OCI-LY3 (cell line): ENCODE results near the gene CUL1.

Source experiments
- H2AFZ ChIP-seq: fragments of 200-600, 300-600 bp; shearing (Covaris generic); 2 replicates; pipeline ENCODE4 v1.6.0; 2014; ENCODE audit warnings: antibody characterized with exemption, low read depth, low read length
- H3K27ac ChIP-seq: fragments of 200-600, 300-600 bp; sonication (generic); 2 replicates; pipeline ENCODE4 v1.5.1; 2014; ENCODE audit warnings: mild to moderate bottlenecking, low read length, moderate library complexity, mixed read lengths
- H3K27me3 ChIP-seq: fragments of 200-600, 300-600 bp; sonication (generic); 2 replicates; pipeline ENCODE4 v1.6.1; 2014; ENCODE audit warnings: low read depth, low read length, mixed read lengths
- H3K36me3 ChIP-seq: fragments of 200-600, 300-600 bp; sonication (generic); replicated peaks from 2 replicates; pipeline ENCODE3; 2014; ENCODE audit warnings: low read depth, low read length, mixed read lengths
- H3K4me1 ChIP-seq: fragments of 300-600, 200-600 bp; sonication (generic); 2 replicates; pipeline ENCODE4 v1.6.1; 2014; ENCODE audit warnings: low read length, mixed read lengths
- H3K4me2 ChIP-seq: fragments of 200-600, 300-600 bp; sonication (generic); 2 replicates; pipeline ENCODE4 v1.6.1; 2014; ENCODE audit warnings: low read length, mixed read lengths
- H3K4me3 ChIP-seq: fragments of 300-600, 200-600 bp; sonication (generic); 2 replicates; pipeline ENCODE4 v1.5.1; 2014; ENCODE audit warnings: antibody characterized with exemption, mild to moderate bottlenecking, low read length, moderate library complexity
- H3K79me2 ChIP-seq: fragments of 300-600, 200-600 bp; shearing (Covaris generic); 2 replicates; pipeline ENCODE4 v1.6.1; 2014; ENCODE audit warnings: mild to moderate bottlenecking, low read length, mixed read lengths
- H3K9ac ChIP-seq: fragments of 300-600, 200-600 bp; shearing (Covaris generic); 2 replicates; pipeline ENCODE4 v1.6.0; 2014; ENCODE audit warnings: mild to moderate bottlenecking, low read length, moderate library complexity
- H3K9me3 ChIP-seq: fragments of 200-600, 300-600 bp; shearing (Covaris generic); 2 replicates; pipeline ENCODE4 v1.6.1; 2014; ENCODE audit warnings: low read length, mixed read lengths; ENCODE audit not compliant: insufficient read depth
- H4K20me1 ChIP-seq: fragments of 200-600, 300-600 bp; sonication (generic); 2 replicates; pipeline ENCODE4 v1.6.1; 2016; ENCODE audit warnings: low read length, mixed read lengths; ENCODE audit not compliant: insufficient read depth
- EZH2phosphoT487 ChIP-seq: fragments of 200-600 bp; shearing (Covaris generic); IDR thresholded peaks from 2 replicates; pipeline ENCODE4 v1.6.1; 2018; ENCODE audit warnings: antibody characterized with exemption, mixed run types, low read depth
- TF ChIP-seq, protein P1 (sequence below): fragments of 200-600, 300-600 bp; sonication (generic); IDR thresholded peaks from 2 replicates; pipeline ENCODE4 v1.5.1; 2014; ENCODE audit warnings: antibody characterized with exemption, low read length, low read depth

The CUL1 gene

DNA sequence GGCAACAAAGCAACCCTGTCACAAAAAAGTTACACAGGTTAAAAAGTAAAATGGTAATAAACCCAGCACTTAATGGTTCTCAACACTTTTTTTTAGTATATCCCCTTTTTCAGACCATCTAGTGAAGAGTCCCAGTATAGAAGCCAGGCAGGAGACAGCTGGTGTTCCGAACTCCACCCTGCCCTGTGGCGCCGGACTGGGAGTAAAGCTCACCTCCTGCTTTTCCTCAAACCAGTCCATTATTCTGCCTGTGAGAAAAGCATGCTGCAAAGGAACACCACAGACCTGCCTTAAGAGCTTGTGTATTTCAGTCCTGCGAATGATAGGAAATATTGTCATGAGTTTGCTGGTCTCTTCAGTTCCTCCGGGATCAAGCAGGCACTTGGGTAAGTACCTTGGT lies 104.4 kb downstream of the CUL1 start:
- no peak overlapping the region for H3K27ac ChIP-seq
- peaks cover 17% of the 10 kb centered on the region for H3K4me1 ChIP-seq
- no peak overlapping the region for H3K4me2 ChIP-seq
- TF ChIP-seq, protein P1, sequence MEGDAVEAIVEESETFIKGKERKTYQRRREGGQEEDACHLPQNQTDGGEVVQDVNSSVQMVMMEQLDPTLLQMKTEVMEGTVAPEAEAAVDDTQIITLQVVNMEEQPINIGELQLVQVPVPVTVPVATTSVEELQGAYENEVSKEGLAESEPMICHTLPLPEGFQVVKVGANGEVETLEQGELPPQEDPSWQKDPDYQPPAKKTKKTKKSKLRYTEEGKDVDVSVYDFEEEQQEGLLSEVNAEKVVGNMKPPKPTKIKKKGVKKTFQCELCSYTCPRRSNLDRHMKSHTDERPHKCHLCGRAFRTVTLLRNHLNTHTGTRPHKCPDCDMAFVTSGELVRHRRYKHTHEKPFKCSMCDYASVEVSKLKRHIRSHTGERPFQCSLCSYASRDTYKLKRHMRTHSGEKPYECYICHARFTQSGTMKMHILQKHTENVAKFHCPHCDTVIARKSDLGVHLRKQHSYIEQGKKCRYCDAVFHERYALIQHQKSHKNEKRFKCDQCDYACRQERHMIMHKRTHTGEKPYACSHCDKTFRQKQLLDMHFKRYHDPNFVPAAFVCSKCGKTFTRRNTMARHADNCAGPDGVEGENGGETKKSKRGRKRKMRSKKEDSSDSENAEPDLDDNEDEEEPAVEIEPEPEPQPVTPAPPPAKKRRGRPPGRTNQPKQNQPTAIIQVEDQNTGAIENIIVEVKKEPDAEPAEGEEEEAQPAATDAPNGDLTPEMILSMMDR: no peak
- TF ChIP-seq EZH2phosphoT487: no peak
- H3K36me3 ChIP-seq: peaks cover 78% of the 10 kb centered on the region
- H3K27me3 ChIP-seq: no peaks in the 10 kb centered on the region
- H3K4me3 ChIP-seq: no peak overlapping the region
- H3K9ac ChIP-seq: no peak overlapping the region
- no peaks in the 10 kb centered on the region for H3K9me3 ChIP-seq
- peaks cover 11% of the 10 kb centered on the region; the same call in 1 of the 2 replicates for H4K20me1 ChIP-seq
- no peak overlapping the region for H2AFZ ChIP-seq
- no peaks in the 10 kb centered on the region for H3K79me2 ChIP-seq

DNA sequence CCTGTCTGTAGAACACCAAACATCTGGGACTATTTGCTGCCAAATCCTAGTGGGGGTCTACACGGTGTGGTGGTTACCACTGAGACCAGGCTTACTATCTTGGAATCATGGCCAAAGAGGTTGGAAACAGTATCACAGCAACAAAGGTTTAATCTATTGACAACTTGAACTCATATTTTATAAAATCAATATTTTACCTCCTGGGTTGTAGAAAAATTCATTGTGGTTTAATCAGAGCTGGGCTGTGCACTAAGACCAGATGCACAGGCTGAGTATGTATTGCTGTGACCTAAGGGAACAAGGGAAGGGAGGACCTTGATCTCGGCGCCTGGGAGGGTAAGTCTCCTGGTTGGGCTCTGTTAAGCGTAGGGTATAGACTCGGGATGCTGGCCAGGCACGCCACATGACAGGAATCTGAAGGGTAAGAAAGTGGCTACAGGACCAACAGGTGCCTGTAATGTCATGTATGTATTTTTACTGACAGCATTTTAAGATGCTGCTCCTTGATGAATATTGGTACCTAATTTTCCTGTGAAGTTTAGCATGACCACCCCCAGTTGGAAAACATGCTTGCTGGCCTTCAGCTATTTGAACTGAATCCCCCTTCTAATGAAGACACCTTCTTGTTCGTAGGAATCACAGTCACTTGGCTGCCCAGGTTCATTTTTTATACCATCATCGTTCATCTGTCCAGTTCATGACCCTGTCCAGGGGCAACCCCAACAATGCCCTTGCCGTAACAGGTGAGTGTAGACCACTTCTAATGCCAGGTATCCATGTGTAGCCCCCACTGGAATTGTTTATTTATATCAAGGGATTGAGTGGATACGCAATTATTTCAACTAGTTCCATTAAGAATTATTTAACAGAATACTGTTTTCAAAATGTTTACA lies 105.9 kb downstream of the CUL1 start:
- Histone ChIP-seq H3K36me3 (peaks cover 78% of the 10 kb centered on the region), H3K4me2 (no peak overlapping the region), H3K27ac (no peak overlapping the region), H4K20me1 (peaks cover 11% of the 10 kb centered on the region; the same call in 1 of the 2 replicates), H3K9ac (no peak overlapping the region), H3K4me3 (no peak overlapping the region), H3K27me3 (no peaks in the 10 kb centered on the region), H2AFZ (no peak overlapping the region), H3K4me1 (peaks cover 16% of the 10 kb centered on the region), H3K79me2 (no peaks in the 10 kb centered on the region), H3K9me3 (no peaks in the 10 kb centered on the region)
- TF ChIP-seq, protein P1: no peak
- TF ChIP-seq EZH2phosphoT487: no peak

- Histone ChIP-seq H4K20me1 (peaks cover 7% of the 10 kb centered on the region; the same call in 1 of the 2 replicates), H3K36me3 (peaks cover 77% of the 10 kb centered on the region), H3K27ac (no peak overlapping the region), H3K9ac (no peak overlapping the region), H3K4me1 (peaks cover 4% of the 10 kb centered on the region; the same call in 1 of the 2 replicates), H3K9me3 (no peaks in the 10 kb centered on the region), H3K79me2 (peaks cover 7% of the 10 kb centered on the region; the same call in 1 of the 2 replicates), H3K4me3 (no peak overlapping the region), H3K27me3 (no peaks in the 10 kb centered on the region), H2AFZ (no peak overlapping the region), H3K4me2 (no peak overlapping the region)
- TF ChIP-seq EZH2phosphoT487: no peak
- TF ChIP-seq, protein P1: no peak
These were observed 107.5 kb downstream of the CUL1 start for GRCh38 chr7:148806187-148806586.

DNA sequence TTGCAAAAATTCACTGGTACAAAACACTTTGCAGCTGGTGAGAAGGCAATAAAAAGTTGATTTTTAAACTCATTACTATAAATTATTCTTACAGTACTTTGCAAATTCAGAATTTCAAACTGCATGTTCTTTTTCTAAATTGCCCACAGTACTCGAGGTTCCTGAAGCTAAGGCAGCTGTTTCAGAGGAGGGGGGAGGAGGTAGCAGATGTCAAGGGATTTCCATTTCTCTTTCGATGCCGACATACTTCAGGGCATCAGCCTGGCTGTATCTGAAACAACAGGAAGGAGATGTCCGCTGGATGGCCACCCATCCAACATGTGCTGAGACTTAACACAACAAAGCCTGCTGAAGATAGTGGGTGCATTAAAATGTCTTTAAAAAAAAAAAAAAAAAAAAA lies 108.7 kb downstream of the CUL1 start:
- no peaks in the 10 kb centered on the region for H3K27me3 ChIP-seq
- peaks cover 78% of the 10 kb centered on the region for H3K36me3 ChIP-seq
- H3K9ac ChIP-seq: no peak overlapping the region
- TF ChIP-seq, protein P1: no peak
- TF ChIP-seq EZH2phosphoT487: no peak
- H3K4me3 ChIP-seq: no peak overlapping the region
- H3K9me3 ChIP-seq: no peaks in the 10 kb centered on the region
- H4K20me1 ChIP-seq: peaks cover 7% of the 10 kb centered on the region; the same call in 1 of the 2 replicates
- H2AFZ ChIP-seq: no peak overlapping the region
- H3K4me1 ChIP-seq: peaks cover 4% of the 10 kb centered on the region; the same call in 1 of the 2 replicates
- H3K4me2 ChIP-seq: no peak overlapping the region
- H3K27ac ChIP-seq: 0 out of 2 replicates have a peak overlapping the region, but pooled peaks have one; percentile 7
- peaks cover 7% of the 10 kb centered on the region; the same call in 1 of the 2 replicates for H3K79me2 ChIP-seq
